AG04450 (cell line): ENCODE measurements around the gene KCNC4. TPM values are rescaled to one million over a fixed set of nuclear protein-coding genes. Genes with fewer than 3 reads are reported as not detected.

Experiments used
- CTCF ChIA-PET: fragments of 300-600, 350-600 bp; formaldehyde crosslinking; extraction: SDS; loops from one replicate; lab custom pipeline; 2022; ENCODE audit warnings: antibody characterized with exemption, inconsistent platforms; lab: Charles Lee
- POLR2A ChIA-PET: fragments of 350-600 bp; formaldehyde crosslinking; extraction: SDS; loops from one replicate; lab custom pipeline; 2021; ENCODE audit warnings: antibody characterized with exemption, inconsistent platforms; lab: Yijun Ruan, JAX
- DNase-seq: peaks from one replicate; pipeline ENCODE4 v3.0.0-alpha.2; 2011; ENCODE audit warnings: low read depth, low spot score
- H3K27ac ChIP-seq: one replicate; pipeline ENCODE4 v1.5.1; 2012; ENCODE audit warnings: low read depth, low read length, control low read depth
- H3K27me3 ChIP-seq: one replicate; pipeline ENCODE4 v1.6.0; 2012; ENCODE audit warnings: low read length; ENCODE audit not compliant: control insufficient read depth, insufficient read depth
- H3K4me3 ChIP-seq: 2 replicates; pipeline ENCODE4 v1.5.1; 2011; ENCODE audit warnings: mild to moderate bottlenecking, low read depth, low read length, control low read depth
- H3K9me3 ChIP-seq: 2 replicates; pipeline ENCODE4 v1.5.1; 2012; ENCODE audit warnings: low read length; ENCODE audit not compliant: control insufficient read depth, insufficient read depth
- CTCF ChIP-seq: IDR thresholded peaks from 2 replicates; pipeline ENCODE4 v1.5.1; 2011; ENCODE audit warnings: low read depth, low read length, control low read depth, inconsistent platforms
- polyA plus RNA-seq: library from polyadenylated mRNA; depleted of rRNA; stranded (reverse); fragments of >200 nt; gene quantifications from 2 replicates; pipeline ENCODE4 v1.2.3, GENCODE V29; 2011

The KCNC4 gene
- polyA plus RNA-seq, 1 experiment = 0.36 TPM

- peaks cover 7% of the 10 kb centered on the region; the same call in 1 of the 2 replicates for H3K9me3 ChIP-seq
- ChIA-PET POLR2A (no interaction called here), CTCF (interaction anchor here (1.5 kb wide), 1 partner anchor 28 kb away, joined by 6 read pairs; no protein-coding TSS in a partner anchor)
- H3K4me3 ChIP-seq = no peak overlapping the region
- peak overlapping the region; percentile 47 for H3K27ac ChIP-seq
- peak; percentile 20 for DNase-seq
- H3K27me3 ChIP-seq = no peaks in the 10 kb centered on the region
- TF ChIP-seq CTCF = no peak
Observed at GRCh38 chr1:110235834-110236682, 25.9 kb downstream of the KCNC4 start.

- DNase-seq = no peak
- CTCF ChIA-PET = interaction anchor here (1.5 kb wide), 1 partner anchor 30 kb away, joined by 6 read pairs; no protein-coding TSS in a partner anchor
Observed at GRCh38 chr1:110237386-110238152, 27.5 kb downstream of the KCNC4 start.

GRCh38 chr1:110239441-110240430, 29.6 kb downstream of the KCNC4 start:
- CTCF ChIA-PET = interaction anchor here (1.2 to 1.9 kb wide), 2 partner anchors 32 to 256 kb away, joined by 3 to 4 read pairs; no protein-coding TSS in a partner anchor
- H3K4me3 ChIP-seq = no peak overlapping the region
- TF ChIP-seq CTCF = no peak
- no peak for DNase-seq
- peaks cover 5% of the 10 kb centered on the region for H3K27me3 ChIP-seq
- H3K27ac ChIP-seq = no peak overlapping the region
- POLR2A ChIA-PET = no interaction called here
- H3K9me3 ChIP-seq = no peaks in the 10 kb centered on the region

More at GRCh38 chr1:110237386-110238152, 27.5 kb downstream of the KCNC4 start:
- TF ChIP-seq CTCF = no peak
- H3K9me3 ChIP-seq = peaks cover 4% of the 10 kb centered on the region; the same call in 1 of the 2 replicates
- H3K27me3 ChIP-seq = peaks cover 3% of the 10 kb centered on the region
- POLR2A ChIA-PET = no interaction called here
- no peak overlapping the region for H3K4me3 ChIP-seq
- no peak overlapping the region for H3K27ac ChIP-seq

DNA sequence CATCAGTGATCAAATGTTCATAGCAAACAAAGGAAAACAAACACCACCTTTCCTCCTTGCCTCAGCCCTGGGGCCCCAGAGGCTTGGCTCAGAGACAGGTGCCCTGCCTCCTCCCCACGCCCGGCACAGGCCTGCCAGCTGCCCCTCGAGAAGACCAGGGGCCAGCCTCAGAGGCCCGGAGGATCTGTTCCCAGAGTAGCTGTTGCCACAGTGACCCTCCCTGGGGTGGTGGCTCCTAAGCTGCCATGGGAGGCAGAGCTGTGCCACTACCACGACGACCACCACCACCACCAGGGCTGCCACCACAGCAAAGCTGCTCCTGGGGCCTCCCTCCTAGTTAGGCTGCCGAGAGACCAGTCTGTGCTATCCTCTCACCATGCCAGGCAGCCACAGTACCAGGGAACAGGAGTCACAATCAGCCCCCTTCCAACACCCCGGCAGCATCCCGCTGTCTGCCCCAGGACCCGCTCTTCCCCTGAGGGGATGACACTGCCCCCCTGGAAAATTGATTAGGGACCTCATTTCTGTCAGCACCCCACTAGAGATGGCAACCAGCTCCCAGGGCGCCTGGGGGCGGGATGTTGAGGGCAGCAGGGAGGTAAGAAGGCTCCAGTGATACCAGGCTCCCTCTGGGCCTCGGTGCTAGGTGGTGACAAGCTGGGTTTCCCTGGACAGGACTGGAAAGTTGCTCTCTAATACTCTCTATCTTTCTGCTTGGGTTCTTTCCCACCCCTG, 30.5 kb downstream of the KCNC4 start:
- H3K27me3 ChIP-seq = peaks cover 11% of the 10 kb centered on the region
- DNase-seq = no peak
- CTCF ChIA-PET = interaction anchor here (0.9 to 1.9 kb wide), 3 partner anchors 33 to 73 kb away, joined by 3 to 4 read pairs (median 3); no protein-coding TSS in a partner anchor
- H3K4me3 ChIP-seq = no peak overlapping the region
- TF ChIP-seq CTCF = no peak
- no peak overlapping the region for H3K27ac ChIP-seq
- POLR2A ChIA-PET = interaction anchor here (0.6 kb wide), 1 partner anchor 78 kb away, joined by 7 read pairs; no protein-coding TSS in a partner anchor
- H3K9me3 ChIP-seq = no peaks in the 10 kb centered on the region
